Measurements from ENCODE around the gene SLIT3.

Gene SLIT3

DNA sequence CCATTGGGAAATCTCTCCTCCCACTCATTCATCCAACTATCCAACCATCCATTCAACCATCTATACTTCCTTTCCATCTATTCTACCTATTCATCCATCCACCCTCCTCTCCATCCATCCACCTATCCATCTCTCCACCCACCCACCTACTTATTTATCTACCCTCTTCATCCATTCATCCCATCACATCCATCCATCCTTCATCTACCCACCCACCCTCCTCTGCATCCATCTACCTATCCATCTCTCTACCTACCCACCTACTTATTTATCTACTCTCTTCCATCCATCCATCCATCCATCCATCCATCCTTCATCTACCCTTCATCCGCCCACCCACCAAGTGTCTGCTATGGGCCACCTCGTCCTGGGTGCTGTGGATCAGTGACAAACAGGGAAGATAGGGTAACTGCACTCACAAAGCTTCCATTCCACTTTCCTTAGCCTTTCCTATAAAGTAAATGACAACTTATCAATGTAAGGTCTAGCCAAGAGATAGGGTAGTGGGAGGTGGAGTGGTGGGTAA is 625.0 kb downstream of the SLIT3 start:
- DNase-seq = no peak

- DNase-seq = no peak
Measured at GRCh38 chr5:168674893-168675482, 626.0 kb downstream of the SLIT3 start.

GRCh38 chr5:168672888-168673287 is 628.1 kb downstream of the SLIT3 start:
- no peak for DNase-seq

DNA sequence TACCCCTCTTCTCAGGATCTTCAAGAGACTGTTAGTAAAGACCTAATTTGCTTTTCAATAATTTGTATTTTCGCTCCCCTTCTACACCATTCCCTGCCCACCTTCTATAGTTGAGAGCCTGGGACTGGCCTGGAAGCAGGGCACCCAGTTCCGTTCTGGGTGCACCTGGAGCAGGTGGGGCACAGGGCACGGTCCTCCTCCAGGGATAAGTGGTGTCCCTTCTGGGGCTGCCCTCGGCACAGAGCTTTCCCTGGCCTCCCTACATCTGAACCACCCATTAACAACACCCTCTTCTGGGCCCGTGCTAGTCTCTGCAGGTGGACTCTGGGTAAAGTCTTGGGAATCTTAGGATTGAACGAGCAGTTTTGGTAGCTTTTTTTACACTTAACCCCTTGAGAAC is 628.9 kb downstream of the SLIT3 start:
- DNase-seq = no peak

DNA sequence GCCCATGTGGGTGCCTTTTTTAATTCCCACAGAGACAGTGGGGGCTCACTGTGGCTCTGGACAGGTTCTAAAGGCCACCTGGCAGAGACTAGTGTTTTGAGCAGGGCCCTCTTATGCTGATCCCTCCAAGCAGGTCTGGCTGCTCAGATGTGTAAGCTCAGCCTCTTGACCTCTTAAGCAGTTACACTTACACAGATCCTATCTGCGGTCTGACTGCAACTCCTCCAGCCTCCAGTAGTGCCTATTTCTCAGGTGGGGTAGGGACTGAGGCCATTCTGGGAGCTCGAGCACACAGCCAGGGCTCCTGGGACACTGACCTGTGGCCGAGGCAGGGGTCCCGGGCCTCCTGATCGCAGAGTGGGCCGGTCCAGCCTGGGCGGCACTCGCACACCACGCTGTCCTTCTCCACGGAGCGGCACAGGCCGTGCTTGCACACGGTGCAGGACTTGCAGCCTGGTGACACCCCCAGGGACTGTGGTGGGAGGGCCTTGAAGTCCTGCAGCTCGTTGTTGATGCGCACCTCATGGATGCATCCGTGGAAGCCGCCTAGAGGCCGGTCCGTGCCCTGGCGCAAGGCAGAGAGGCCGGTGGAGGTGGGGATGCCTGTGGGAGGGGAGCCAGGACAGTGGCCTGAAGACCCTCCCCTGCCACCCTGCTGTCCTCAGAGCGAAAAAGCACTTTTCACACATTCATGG is 629.9 kb downstream of the SLIT3 start:
- no peak for DNase-seq

DNA sequence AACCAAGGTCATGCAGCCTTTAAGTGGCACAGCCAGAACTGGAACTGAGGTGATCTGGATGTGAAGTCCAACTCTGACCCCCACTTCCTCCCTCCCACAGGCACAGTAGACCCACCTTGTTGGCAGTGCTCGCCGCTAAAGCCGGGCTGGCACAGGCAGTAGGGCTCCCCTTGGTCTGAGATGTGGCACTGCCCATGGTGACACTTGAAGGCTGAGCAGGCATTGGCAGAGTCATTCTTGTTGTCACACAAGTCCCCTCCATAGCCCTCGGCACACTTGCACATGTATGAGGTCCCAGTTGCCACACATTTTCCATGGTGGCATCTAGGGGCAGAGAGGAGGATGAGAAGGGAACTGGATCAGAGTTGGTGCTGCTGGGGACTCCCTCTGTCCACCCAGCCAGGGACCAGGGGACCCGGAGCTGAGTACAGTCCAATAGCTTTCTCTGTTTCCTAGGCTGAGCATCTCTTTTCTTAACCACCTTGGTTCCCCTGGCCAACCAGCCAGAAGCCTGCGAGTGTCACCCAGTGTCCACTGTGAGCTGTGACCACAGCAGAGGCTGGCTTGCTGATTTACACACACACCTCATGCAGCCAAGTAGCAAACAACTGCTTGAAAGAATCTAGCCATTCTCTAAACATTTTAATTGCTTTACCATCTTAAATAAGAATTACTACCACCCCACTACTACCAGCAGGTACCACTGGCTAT is 631.1 kb downstream of the SLIT3 start:
- DNase-seq = no peak

DNA sequence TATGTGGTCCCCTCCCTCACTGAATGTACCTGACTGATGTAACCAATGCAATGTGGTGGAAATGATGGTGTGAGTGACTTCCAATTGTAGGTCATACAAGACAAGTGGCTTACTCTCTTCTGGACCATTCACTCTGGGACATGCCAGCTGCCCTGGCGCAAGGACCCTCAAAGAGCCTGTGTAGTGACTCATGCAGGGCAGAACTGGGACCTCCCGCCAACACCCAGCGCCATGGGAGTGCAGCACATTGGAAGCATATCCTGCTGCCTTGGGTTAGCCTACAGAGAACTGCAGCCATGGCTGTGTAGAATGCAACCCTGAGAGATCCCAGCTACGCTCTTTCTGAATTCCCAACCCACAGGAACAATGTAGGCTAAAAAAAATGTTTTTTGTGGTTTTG is 631.8 kb downstream of the SLIT3 start:
- no peak for DNase-seq

GRCh38 chr5:168668078-168668477 is 632.9 kb downstream of the SLIT3 start:
- no peak for DNase-seq

DNA sequence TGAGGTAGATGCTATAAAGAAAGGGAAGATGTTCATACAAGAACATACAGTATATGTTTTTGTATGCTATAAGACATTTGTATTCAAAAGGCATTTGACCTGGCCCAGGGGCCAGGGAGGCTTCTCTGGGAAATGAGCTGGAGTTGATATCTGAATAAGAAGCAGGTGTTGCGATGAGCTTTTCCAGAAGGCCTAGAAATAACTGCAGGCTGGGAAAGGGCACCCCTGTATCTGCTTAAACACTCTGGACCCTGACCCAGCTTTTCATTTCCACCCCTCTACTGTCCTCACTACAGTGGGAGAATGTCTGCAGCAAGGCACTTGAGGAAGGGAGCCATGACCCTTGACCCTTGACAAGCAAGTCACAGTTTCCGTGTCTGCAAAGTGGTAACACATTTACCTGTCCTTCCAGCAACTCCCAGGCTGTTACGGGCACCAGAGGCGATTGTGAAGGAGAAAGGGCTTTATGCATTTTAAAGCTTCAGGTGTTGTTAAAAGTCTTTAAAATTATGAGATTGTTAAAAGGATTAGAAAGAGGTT is 633.6 kb downstream of the SLIT3 start:
- DNase-seq = no peak

DNA sequence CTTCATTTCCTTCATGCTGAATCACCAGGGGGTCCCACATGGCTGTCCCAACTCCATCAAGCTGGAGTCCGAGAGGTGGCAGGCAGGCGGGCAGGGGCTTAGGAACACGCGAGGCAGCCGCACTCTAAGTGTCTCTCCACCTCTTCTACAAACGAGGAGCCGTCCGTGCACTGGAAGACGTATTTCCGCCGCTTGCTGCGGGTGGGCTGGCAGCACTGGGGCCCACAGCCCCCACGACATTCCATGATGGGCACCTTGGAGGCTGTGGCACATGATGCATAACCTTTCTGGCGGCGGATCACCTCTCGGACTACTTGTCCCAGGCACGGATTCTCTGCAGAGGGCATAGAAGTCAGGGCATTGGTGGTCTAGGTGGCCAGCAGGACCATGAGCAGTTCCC is 634.6 kb downstream of the SLIT3 start:
- DNase-seq = no peak

DNA sequence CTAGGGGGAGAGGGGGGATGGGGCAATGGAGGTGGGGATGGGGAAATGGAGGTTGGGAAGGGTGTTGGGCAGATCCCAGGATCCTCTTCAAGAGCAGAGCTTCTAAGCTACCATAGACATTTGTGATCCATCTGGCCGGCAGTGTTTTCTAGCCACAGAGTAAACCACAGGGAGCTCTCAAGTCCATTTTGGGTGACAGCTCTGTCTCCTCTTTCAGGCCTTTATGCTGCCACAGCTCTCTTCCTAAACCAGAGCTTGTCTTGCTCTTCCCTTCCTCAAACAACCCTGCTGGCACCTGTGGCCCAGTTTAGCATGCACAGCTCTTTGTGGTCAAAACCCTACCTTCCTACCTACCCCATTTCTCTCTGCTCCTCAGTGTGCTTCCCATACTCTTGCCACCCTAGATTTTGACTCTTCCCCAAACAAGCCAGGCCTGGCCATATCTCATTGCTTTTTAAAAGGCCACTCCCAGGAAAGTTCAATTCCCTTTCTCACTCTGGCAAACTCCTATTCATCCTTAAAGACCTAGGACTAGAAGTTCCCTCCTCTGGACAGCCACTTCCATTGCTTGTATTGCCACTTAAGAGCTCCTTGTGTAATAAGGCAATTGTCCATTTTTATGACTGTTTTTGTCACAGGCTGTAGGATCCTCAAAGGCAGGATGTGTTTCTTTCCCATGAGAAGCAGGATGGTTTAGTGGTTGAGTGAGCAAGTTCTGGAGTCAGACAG is 637.5 kb downstream of the SLIT3 start:
- DNase-seq = no peak

DNA sequence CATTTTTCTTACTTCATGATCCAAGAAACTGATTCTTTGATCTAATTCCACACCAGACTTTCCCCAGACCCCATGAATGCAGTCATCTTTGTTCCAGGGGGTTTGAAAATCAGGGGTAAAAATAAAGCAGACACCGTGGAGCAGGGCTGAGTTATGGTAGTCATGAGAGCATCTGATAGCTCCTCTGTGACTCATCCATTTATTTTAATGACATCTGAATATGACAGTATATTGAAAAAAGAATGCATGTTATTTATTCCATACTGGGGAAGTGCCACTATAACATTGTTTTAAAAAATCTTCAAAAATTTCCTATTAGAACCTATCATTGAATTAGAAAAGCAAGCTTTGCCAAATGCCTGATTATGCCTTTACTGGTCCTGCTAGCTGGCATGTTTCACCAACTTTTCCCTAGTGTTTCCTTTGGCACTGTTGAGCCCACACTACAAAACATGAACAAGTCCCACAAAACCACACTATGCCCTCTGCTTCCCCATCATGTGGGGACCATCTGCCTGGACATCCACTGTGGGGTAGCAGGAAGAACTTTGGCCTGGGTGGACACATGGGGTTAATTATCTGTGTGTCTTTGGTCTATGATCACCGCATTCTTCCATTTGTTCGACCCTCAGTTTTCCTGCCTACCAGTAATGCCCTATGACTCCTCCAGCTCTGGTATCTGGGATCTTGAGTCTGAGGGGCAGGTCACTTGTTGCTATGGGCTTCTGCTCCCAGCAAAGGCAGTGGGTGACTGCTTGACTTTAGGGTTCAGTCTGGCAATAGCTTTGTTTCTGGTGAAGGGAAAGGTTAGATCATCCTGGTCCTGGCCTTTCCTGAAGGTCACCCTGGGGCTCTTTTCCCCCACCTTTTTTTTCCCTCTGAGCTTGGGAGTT is 639.1 kb downstream of the SLIT3 start:
- no peak for DNase-seq

GRCh38 chr5:168660691-168661090 is 640.2 kb downstream of the SLIT3 start:
- DNase-seq = no peak

DNA sequence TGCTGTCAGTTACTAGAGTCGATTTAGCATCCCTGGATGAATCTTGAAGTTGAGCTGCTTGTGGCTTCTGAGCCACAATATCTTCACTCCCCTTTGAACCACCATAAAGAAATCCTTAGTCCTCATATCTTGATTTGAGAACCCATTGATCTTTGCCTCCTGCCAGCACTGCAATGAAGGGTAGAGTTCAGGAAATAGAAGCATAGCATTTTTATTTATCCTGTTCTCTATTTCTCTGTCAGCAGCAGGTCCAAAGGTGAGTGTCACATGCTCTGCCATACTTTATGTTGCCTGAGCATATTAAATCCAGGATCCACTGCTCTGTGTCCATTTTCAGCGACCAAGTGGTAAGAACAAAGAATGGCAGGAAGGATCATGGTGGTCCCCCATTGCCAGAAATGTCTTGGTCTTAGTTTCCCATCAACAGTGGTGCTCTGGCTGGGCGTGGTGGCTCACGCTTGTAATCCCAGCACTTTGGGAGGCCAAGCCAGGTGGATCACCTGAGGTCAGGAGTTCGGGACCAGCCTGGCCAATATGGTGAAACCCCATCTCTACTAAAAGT is 641.6 kb downstream of the SLIT3 start:
- DNase-seq = no peak

- no peak for DNase-seq
Measured at GRCh38 chr5:168658394-168658793, 642.5 kb downstream of the SLIT3 start.

DNA sequence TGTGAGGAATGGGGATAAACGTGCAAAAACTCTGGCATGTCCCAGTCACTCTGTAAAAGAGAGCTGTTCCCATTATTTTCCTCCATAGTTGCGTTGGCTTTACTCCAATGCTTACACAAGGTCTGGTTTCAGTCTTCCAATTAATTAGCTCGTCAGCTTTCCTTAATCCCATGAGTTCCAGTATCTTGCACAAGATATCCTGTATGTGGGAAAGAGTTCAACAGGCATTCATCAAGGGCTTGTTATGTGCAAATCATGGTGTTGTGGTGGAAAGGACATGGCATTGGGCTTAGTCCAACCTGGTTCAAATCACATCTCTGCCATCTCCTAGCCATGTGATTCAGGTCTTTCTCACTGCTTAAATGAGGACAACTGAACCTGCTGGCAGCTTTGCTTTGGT is 644.3 kb downstream of the SLIT3 start:
- no peak for DNase-seq

GRCh38 chr5:168655316-168655715 is 645.6 kb downstream of the SLIT3 start:
- no peak for DNase-seq

DNA sequence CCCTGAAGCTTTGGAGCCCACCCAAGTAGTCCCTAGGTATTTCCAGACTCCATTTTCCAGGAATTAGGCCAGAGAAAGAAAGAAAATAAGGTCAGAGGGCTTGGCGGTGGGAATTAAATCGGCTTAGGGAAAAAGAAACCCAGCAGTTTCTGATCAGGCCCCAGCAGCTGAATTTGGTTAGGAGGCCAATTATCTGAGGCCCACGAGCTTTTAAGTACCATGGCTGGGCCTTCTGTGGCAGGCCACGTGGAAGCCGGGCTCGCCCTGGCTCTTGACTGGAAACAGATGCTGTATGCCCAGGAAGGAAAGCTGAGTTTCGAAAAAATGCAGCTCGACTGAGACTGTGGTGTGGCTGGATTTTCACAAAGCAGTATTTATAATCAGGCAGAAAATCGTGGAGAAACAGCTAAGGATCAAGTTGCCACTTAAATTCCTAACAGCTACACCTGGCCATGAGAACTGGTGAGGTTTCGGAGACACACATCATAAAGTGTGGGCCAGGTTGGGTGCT is 646.7 kb downstream of the SLIT3 start:
- no peak for DNase-seq

- no peak for DNase-seq
Measured at GRCh38 chr5:168653626-168654025, 647.3 kb downstream of the SLIT3 start.

GRCh38 chr5:168651648-168652047 is 649.3 kb downstream of the SLIT3 start:
- no peak for DNase-seq

- DNase-seq = no peak
Measured at GRCh38 chr5:168649306-168649705, 651.6 kb downstream of the SLIT3 start.

- DNase-seq = no peak
Measured at GRCh38 chr5:168648576-168648975, 652.4 kb downstream of the SLIT3 start.

Data from GDM1 (cell line).